NCI-H82 (cell line): ENCODE data around the gene GRHL1.

ENCODE experiments used
- DNase-seq: peaks from one replicate; lab custom pipeline; 2025; lab: John Stamatoyannopoulos, UW

Gene GRHL1

DNA sequence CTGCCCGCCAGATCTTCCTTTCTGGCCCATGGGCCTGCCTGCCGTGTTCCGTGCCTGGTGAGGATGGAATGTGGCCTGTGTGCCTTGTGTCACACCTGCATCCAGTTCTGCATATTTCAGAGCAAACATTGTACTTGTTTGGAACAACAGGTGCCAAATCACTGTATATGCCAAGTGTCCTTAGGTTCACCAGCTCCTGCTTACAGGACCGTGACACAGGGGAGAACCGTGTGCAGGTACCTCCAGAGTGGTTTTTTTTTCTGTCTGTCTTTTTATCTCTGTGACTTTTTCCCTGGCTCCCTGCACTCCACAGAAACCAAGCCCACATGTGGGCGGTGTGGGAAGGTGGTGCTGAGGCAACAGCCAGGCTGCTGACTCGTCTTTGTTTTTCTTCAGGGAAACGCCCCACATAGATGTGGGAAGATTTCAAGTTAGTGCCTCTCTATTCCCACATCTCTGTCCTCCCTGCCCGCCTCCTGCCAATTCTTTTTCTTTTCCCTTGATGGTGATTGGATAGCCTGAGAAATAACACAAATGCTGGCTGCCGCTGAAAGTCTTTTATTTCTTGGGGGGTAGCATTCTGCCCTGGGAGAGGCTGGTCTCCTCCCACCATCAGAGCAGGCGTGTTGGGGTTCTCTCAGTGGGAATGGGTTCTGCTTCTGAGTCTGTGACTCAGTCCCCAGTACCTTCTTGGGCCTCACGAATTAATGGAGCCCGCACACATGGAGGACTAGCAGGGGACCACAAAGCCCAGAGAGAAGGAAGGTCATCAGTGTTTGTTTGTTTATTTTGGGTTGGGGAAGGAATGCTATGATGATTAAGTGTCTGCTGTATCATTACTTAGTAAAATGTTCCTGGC lies 21.4 kb downstream of the GRHL1 start:
- no peak for DNase-seq

- DNase-seq, result no peak
Observed at GRCh38 chr2:9973690-9974089, 22.2 kb downstream of the GRHL1 start.

DNA sequence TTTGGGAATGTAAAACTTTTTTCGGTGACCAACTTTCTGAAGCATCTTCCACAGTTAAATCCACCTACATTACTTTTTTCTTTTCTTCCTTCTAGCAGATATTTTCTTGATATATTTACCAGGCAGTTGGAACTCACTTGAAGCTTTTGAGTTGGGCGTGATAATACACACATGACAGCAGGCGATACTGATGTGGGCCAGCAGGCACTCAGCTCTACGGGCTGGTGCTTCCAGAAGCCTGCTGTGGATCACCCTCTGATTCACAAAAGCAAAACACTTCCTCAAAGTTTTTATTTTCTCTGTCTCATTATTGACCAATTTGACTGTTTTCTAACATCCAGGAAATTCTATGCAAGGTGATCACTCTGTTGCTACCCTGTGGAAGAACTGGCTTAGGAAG lies 22.9 kb downstream of the GRHL1 start:
- no peak for DNase-seq

GRCh38 chr2:9975328-9975727 lies 23.8 kb downstream of the GRHL1 start:
- DNase-seq, result no peak

DNA sequence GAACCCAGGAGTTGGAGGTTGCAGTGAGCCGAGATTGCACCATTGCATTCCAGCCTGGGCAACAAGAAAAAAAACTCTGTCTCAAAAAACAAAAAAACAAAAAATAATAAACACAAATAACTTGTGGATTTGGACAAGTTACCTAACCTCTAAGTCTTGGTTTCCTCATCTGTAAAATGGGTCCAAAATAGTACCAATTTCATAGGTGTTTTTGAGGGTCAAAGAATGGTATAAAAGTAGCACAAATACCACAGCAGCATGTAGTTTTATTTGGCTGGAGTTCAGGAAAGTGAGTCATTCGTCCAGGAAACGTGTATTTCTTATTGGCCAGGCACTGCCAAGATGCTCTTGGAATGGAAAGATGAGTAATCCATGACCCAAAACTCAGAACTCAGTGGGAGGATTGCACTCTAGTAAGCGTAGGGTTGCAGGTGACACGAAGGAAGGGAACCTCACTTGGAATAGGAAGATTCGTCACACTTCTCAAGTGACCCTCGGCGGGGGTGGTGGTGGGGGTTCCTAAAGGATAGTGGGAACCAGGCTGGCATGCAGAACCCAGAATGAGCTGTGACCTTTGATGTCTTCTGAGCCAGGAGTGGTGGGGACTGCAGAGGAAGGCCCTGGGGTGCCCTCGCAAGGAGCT lies 24.4 kb downstream of the GRHL1 start:
- DNase-seq, result no peak

GRCh38 chr2:9979977-9980376 lies 28.5 kb downstream of the GRHL1 start:
- no peak for DNase-seq

DNA sequence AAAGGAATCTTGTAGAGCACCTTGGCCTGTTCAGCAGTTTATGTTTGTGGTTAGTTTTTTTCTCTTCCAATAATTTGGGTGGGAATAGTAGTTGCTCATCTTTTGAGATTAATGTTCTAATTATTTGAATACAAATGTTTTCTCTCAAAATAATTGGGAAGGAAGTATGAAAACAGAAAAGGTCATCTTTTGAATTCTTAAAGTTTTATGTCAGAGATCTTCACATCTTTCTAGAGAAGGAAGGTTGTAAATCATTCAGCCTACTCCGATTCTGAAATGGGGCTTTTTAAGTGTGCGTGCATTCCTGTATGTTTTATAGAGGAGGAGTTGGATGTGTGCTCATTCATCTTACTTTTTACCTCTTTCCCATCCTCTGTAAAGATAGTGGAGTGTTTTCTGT lies 29.0 kb downstream of the GRHL1 start:
- no peak for DNase-seq

GRCh38 chr2:9981655-9982054 lies 30.2 kb downstream of the GRHL1 start:
- DNase-seq, result no peak

- DNase-seq, result no peak
Observed at GRCh38 chr2:9982248-9982647, 30.8 kb downstream of the GRHL1 start.

DNA sequence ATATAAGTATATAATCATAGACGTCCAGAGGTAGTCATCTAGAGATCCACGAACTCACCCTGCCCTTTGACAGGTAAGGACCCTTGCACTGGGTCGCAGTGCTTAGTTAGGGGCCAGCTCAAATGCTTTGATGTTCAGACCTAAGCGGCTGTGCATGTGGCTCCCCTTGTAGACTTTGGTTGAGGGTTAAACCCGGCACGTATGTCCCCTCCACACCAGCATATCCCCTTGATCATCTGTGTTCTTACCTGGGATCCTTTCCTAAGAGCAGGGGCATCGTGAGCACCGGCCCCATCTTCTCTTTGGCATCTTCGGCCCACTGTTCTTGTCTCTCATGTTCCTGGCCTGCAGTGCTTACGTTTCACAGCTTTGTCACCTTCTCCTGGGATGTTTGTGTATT lies 31.4 kb downstream of the GRHL1 start:
- DNase-seq, result no peak

DNA sequence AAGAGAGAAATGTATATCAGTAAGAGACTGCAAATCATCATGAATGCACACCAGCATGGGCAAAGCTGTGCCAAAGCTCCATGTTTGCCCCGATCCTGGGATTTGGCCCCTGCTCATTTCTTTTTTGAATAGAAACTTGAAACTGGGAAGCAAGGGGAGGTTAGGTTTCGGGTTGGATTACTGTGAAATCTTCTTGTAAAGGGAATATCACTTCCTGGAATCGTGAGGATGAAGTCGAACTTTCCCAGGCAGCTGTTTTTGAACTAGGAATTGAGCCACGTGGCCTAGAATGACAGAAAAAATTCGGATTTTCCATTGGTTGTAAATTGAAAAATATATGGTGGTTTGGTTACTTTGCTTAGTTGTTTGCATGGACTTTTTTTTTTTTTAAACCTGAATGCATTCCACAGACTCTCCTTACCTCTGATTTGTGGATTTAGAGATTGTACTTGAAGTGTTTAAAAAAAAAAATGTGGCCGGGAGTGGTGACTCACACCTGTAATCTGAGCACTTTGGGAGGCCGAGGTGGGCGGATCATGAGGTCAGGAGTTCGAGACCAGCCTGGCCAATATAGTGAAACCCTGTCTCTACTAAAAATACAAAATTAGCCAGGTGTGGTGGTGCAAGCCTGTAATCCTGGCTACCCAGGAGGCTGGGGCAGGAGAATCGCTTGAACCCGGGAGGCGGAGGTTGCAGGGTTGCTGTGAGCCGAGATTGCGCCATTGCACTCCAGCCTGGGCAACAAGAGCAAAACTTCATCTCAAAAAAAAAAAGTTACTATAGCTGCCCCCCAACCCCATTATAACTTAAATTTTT lies 32.1 kb downstream of the GRHL1 start:
- DNase-seq, result no peak

DNA sequence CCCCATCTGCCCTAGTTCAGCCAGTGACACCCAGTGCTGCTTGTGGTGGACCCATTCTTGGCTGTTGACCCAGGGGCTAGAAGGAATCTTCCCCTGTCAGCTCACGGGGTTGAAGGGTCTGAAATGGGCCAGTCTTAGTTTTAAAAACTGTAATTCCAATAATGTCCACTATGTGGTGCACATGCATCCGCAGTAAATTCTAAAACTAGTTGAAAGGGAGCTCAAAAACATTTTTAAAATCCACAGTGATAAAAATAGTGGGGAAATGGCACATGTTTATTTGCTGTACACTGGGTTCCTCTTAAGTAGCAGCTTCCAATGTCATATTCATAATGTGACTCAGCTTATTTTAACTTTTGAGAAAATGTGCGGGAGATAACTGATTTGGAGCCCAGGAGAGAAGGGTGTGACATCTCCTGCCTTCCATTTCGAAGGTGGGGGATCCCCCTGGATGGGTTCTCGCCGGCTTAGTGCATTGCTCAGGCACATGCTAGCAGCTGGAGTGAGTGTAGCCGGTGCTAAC lies 32.8 kb downstream of the GRHL1 start:
- peak; percentile 57 for DNase-seq

GRCh38 chr2:9984871-9985480 lies 33.5 kb downstream of the GRHL1 start:
- no peak for DNase-seq

- no peak for DNase-seq
Observed at GRCh38 chr2:9985531-9986328, 34.2 kb downstream of the GRHL1 start.

DNA sequence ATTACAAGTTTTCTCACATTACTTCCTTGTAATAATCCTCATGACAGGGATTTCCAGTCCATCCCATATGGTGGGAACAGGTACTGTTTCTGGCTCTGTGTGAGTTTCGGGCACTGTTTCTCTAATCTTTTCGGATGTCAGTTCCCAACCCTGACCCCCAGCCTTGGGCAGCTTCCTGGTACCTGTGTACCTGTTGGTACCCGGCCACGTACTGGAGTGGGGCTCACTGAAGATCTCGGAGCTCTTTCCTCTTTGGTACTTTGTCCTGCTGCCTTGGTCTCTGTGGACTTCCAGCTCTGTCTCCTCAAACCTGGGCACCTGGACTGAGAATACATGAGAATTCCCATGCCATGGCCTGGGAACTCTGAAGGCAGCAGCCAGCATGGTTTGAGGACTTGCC lies 36.8 kb downstream of the GRHL1 start:
- DNase-seq, result no peak

- no peak for DNase-seq
Observed at GRCh38 chr2:9990736-9991135, 39.2 kb downstream of the GRHL1 start.

- no peak for DNase-seq
Observed at GRCh38 chr2:9991221-9991620, 39.7 kb downstream of the GRHL1 start.

- no peak for DNase-seq
Observed at GRCh38 chr2:9991829-9992273, 40.4 kb downstream of the GRHL1 start.

DNA sequence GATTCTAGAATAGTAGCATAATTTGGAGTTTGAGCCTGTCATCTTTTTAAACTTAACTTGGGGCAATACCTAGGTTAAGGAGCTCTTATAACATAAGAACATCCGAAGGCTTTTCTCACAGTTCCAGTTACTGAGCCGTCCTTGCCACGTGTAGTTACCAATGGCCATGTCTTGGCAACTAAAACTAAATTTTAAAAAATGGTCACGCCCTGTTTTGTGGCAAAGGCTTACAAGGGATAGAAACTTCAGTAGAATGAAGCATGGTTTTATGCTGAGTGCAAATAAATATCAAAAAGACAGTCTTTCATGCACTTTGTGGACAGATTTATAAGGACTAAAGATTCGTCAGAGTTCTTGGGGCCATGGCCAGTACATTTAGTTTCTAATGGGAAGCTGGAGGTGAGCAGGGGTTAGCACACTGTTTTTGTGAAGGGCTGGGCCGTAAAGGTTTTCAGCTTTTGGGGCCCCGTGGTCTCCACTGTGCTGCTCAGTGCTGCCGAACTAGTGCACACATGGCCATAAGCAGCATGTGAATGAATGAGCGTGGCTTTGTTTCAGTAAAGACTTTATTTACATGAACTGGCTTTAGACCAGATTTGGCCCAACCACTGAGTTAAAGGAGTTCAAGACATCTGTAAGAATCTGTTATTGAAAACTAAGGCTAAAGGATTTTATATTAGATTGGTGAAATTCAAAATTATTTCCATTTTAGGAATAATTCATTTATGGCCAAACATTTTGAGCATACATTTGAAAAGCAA lies 41.1 kb downstream of the GRHL1 start:
- no peak for DNase-seq

- DNase-seq, result peak; percentile 42
Observed at GRCh38 chr2:9993488-9994165, 42.1 kb downstream of the GRHL1 start.
